HG02763 (cell line): ENCODE data around the gene CD82.

ENCODE experiments used
- ATAC-seq: cut with Tn5 transposase; IDR thresholded peaks from one replicate; pipeline ENCODE4 v1.9.1; 2021; ENCODE audit warnings: mild to moderate bottlenecking, moderate library complexity; ENCODE audit not compliant: unreplicated experiment

Gene CD82

GRCh38 chr11:44597358-44598012 is 32.0 kb downstream of the CD82 start:
- ATAC-seq = peak; percentile 2

- ATAC-seq = no peak
Observed at GRCh38 chr11:44598831-44599230, 33.4 kb downstream of the CD82 start.

GRCh38 chr11:44600261-44600660 is 34.8 kb downstream of the CD82 start:
- ATAC-seq = no peak

- peak; percentile 37 for ATAC-seq
Observed at GRCh38 chr11:44600839-44601383, 35.4 kb downstream of the CD82 start.

GRCh38 chr11:44601471-44602370 is 36.3 kb downstream of the CD82 start:
- peak; percentile 33 for ATAC-seq

GRCh38 chr11:44602891-44603310 is 37.4 kb downstream of the CD82 start:
- ATAC-seq = no peak

- no peak for ATAC-seq
Observed at GRCh38 chr11:44604171-44604581, 38.7 kb downstream of the CD82 start.

GRCh38 chr11:44605068-44605708 is 39.7 kb downstream of the CD82 start:
- ATAC-seq = no peak

GRCh38 chr11:44605965-44606364 is 40.5 kb downstream of the CD82 start:
- no peak for ATAC-seq

GRCh38 chr11:44606472-44606871 is 41.0 kb downstream of the CD82 start:
- no peak for ATAC-seq

- ATAC-seq = no peak
Observed at GRCh38 chr11:44607319-44607962, 42.0 kb downstream of the CD82 start.

GRCh38 chr11:44607987-44608386 is 42.5 kb downstream of the CD82 start:
- ATAC-seq = no peak

GRCh38 chr11:44608651-44608990 is 43.2 kb downstream of the CD82 start:
- no peak for ATAC-seq

GRCh38 chr11:44608991-44609782 is 43.7 kb downstream of the CD82 start:
- ATAC-seq = peak; percentile 52

GRCh38 chr11:44609783-44610155 is 44.3 kb downstream of the CD82 start:
- no peak for ATAC-seq

- no peak for ATAC-seq
Observed at GRCh38 chr11:44610186-44610955, 44.9 kb downstream of the CD82 start.

- no peak for ATAC-seq
Observed at GRCh38 chr11:44611088-44611487, 45.6 kb downstream of the CD82 start.

- ATAC-seq = peak; percentile 42
Observed at GRCh38 chr11:44611687-44612434, 46.4 kb downstream of the CD82 start.

- peak; percentile 24 for ATAC-seq
Observed at GRCh38 chr11:44613153-44613552, 47.7 kb downstream of the CD82 start.
